ENCODE data around the gene URM1.
"Not testable (repeated sequence)": the region's sequence is repeated elsewhere in the genome, so short reads cannot be mapped to it uniquely, and the experiment has no call there.

Gene URM1

DNA sequence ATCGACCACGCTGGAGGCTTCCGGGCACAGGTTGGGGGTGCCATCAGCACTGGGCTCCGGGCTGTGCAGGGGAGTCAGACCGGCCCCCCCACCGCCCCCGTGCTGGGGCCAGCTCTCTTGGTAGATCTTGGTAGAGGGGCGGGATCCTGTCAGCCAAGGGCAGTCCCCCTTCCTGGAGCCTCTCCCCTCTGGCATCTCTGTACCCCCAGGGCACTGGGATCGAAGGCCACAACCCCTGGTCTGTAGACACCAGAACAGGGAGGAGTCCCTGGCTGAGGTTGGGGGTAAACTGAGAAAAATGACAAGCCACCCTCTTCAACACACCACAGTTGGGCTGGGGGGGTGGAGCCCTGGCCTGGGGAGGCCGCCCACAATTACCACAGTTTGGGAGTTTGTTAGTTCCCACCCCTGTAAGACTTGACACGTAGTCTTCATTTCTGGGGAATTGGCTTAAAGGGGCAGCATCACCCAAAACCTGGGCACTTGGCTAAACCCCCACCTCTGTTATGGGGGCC, 50.4 kb downstream of the URM1 start:
- TF ChIP-seq, protein P1, sequence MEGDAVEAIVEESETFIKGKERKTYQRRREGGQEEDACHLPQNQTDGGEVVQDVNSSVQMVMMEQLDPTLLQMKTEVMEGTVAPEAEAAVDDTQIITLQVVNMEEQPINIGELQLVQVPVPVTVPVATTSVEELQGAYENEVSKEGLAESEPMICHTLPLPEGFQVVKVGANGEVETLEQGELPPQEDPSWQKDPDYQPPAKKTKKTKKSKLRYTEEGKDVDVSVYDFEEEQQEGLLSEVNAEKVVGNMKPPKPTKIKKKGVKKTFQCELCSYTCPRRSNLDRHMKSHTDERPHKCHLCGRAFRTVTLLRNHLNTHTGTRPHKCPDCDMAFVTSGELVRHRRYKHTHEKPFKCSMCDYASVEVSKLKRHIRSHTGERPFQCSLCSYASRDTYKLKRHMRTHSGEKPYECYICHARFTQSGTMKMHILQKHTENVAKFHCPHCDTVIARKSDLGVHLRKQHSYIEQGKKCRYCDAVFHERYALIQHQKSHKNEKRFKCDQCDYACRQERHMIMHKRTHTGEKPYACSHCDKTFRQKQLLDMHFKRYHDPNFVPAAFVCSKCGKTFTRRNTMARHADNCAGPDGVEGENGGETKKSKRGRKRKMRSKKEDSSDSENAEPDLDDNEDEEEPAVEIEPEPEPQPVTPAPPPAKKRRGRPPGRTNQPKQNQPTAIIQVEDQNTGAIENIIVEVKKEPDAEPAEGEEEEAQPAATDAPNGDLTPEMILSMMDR (IDR thresholded peaks at IDR 0.05; ENCODE audit: insufficient read depth, low read length, missing control alignments) = no peak
- CTCF ChIA-PET = interaction anchor here (1.1 to 5.4 kb wide), 11 partner anchors 11 to 125 kb away, joined by 3 to 80 read pairs (median 6); no protein-coding TSS in a partner anchor
- DNase-seq (ENCODE audit: low read depth, low spot score) = no peak
- peak overlapping the region; percentile 82 for H3K4me3 ChIP-seq (ENCODE audit: low read depth, low read length)
- POLR2A ChIA-PET = interaction anchor here (0.7 to 2.9 kb wide), 3 partner anchors 50 to 132 kb away, joined by 4 to 19 read pairs (median 15); partner anchors contain the start of gene URM1

DNA sequence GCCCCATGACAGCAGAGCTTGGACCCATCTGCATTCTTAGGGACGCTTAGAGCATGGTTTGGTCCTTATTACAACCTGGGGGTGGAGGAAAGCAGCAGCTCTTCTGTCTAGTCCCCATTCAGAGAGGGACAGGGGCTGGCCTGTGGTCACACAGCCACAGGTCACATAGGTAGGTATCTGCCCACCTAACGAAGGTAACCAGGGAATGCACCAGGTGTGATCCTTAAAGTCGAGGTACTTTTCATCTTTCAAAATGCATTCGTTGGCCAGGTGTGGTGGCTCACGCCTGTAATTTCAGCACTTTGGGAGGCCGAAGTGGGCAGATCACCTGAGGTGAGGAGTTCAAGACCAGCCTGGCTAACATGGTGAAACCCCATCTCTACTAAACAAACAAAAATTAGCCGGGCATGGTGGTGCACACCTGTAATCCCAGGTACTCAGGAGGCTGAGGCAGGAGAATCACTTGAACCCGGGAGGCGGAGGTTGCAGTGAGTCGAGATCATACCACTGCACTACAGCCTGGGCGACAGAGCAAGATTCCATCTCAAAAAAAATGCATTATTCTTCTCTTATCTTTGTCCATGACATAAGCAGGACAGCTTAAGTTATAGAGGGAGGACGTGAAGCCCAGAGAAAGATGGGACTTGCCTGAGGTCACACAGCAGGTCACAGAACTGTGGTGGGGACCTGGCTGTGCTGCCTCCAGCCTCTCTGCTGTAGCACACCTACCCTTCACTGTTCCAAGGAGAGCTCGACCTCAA, 51.0 kb downstream of the URM1 start:
- not testable (repeated sequence) for DNase-seq (ENCODE audit: low read depth, low spot score)
- POLR2A ChIA-PET = interaction anchor here (1.7 to 2.4 kb wide), 2 partner anchors 60 to 131 kb away, joined by 6 to 15 read pairs; partner anchors contain the start of gene SPTAN1
- CTCF ChIA-PET = interaction anchor here (1.1 to 5.4 kb wide), 9 partner anchors 10 to 126 kb away, joined by 3 to 80 read pairs (median 23); no protein-coding TSS in a partner anchor
- peak overlapping the region; percentile 82 for H3K4me3 ChIP-seq (ENCODE audit: low read depth, low read length)

DNA sequence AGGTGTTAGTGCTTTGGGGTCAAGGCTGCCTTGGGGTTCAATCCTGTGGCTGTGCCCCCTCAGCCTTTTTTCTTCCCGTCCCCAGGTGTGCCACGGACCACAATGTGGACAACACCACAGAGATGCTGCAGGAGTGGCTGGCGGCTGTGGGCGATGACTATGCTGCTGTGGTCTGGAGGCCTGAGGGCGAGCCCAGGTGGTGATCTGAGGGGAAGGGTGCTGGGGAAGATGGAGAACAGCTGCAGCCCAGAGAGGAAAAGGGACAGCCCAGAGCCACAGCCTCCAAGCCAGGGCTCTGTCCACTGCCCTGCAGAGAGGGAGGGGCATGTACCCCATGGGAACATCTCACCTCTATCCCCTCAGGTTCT, 51.6 kb downstream of the URM1 start:
- POLR2A ChIA-PET = interaction anchor here (1.7 kb wide), 1 partner anchor 130 kb away, joined by 6 read pairs; the partner anchor contains the start of gene SPTAN1
- no peak for DNase-seq (ENCODE audit: low read depth, low spot score)
- CTCF ChIA-PET = interaction anchor here (1.2 to 5.4 kb wide), 4 partner anchors 13 to 127 kb away, joined by 3 to 70 read pairs (median 23); no protein-coding TSS in a partner anchor
- H3K4me3 ChIP-seq (ENCODE audit: low read depth, low read length) = no peak overlapping the region
- TF ChIP-seq, protein P1 (IDR thresholded peaks at IDR 0.05; ENCODE audit: insufficient read depth, low read length, missing control alignments) = no peak

DNA sequence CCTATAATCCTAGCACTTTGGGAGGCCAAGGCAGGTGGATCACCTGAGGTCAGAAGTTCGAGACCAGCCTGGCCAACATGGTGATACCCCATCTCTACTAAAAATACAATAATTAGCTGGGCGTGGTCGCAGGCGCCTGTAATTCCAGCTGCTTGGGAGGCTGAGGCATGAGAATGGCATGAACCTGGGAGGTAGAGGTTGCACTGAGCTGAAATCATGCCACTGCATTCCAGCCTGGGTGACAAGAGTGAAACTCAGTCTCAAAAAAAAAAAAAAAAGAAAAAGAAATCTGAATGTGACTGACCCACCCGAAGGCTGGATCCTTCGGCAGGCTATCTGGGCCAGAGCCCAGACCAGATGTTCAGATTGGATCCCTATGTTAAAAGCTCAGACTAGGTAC, 52.2 kb downstream of the URM1 start:
- ChIA-PET POLR2A (interaction anchor here (1.7 kb wide), 1 partner anchor 130 kb away, joined by 6 read pairs; the partner anchor contains the start of gene SPTAN1), CTCF (interaction anchor here (0.9 to 3.1 kb wide), 3 partner anchors 16 to 127 kb away, joined by 3 to 17 read pairs (median 3); no protein-coding TSS in a partner anchor)
- not testable (repeated sequence) for H3K4me3 ChIP-seq (ENCODE audit: low read depth, low read length); DNase-seq (ENCODE audit: low read depth, low spot score)

DNA sequence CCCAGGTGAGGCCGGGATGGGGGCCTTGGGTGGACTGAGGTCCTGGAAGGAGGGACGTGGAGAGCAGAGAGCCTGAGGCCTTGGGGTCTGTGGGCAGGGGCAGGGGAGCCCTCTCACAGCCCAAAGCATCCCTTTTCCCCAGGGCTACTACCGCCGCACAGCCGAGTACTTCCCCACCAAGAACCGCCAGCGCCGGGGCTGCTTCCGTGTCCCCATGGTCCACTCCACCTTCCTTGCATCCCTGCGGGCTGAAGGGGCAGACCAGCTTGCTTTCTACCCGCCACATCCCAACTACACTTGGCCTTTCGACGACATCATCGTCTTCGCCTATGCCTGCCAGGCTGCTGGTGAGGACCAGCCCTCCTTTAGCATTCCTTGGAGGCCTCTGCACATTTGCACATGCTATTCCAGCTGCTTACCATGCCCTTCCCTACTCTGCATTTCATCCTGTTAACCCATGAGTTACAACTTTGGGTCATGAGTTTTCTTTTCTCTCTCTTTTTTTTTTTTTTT, 53.1 kb downstream of the URM1 start:
- H3K4me3 ChIP-seq (ENCODE audit: low read depth, low read length) = no peak overlapping the region
- ChIA-PET CTCF (interaction anchor here (1.4 to 3.1 kb wide), 2 partner anchors 15 to 62 kb away, joined by 3 to 17 read pairs; no protein-coding TSS in a partner anchor), POLR2A (interaction anchor here (1.1 kb wide), 1 partner anchor 17 kb away, joined by 3 read pairs; no protein-coding TSS in a partner anchor)
- TF ChIP-seq, protein P1 (IDR thresholded peaks at IDR 0.05; ENCODE audit: insufficient read depth, low read length, missing control alignments) = no peak
- DNase-seq (ENCODE audit: low read depth, low spot score) = no peak

DNA sequence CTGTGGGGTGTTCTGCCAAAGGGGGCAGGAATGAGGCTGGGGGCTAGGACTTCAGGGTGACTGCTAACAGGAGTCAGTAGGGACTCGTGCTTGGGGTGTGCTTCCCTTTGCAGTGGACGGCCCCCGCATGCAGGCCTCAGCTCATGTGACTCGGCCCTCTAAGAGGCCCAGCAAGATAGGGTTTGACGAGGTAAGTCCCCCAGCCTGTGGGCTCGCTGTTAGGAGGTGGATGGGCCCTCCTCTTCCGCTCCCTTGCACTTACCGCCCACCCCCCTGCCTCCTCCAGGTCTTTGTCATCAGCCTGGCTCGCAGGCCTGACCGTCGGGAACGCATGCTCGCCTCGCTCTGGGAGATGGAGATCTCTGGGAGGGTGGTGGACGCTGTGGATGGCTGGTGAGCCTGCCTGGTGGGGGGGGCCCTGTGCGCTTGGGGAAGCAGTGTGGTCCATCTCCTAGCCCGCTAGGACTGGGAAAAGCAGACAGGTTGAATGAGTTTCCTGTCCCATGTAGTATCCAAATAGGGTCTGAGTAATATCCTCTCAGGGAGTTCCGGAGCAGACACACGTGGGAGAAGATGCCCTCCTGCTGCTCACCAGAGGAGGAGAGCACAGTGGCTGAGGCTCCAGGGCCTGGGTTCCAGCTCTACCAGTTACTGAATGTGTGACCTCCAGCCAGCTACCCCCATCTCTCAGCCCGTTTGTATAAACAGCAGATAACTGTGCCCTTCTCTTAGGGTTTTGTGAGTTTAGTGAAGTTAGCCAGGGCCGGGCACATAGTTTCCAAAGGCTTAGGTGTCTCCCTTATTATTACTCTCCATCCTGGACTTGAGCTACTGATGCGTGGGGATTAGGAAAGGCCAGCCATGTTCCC, 57.7 kb downstream of the URM1 start:
- no peak for DNase-seq (ENCODE audit: low read depth, low spot score)
- ChIA-PET CTCF (interaction anchor here (1.0 to 3.0 kb wide), 5 partner anchors 9 to 66 kb away, joined by 3 to 36 read pairs (median 9); partner anchors contain the start of gene CERCAM), POLR2A (interaction anchor here (0.6 to 1.3 kb wide), 4 partner anchors 9 to 211 kb away, joined by 3 to 4 read pairs (median 4); no protein-coding TSS in a partner anchor)
- no peak overlapping the region for H3K4me3 ChIP-seq (ENCODE audit: low read depth, low read length)
- TF ChIP-seq, protein P1 (IDR thresholded peaks at IDR 0.05; ENCODE audit: insufficient read depth, low read length, missing control alignments) = no peak
